ENCODE measurements around the gene LRRC23.
A peak's percentile ranks its signal among the peaks of the same experiment; 100 is the strongest.

The LRRC23 gene

DNA sequence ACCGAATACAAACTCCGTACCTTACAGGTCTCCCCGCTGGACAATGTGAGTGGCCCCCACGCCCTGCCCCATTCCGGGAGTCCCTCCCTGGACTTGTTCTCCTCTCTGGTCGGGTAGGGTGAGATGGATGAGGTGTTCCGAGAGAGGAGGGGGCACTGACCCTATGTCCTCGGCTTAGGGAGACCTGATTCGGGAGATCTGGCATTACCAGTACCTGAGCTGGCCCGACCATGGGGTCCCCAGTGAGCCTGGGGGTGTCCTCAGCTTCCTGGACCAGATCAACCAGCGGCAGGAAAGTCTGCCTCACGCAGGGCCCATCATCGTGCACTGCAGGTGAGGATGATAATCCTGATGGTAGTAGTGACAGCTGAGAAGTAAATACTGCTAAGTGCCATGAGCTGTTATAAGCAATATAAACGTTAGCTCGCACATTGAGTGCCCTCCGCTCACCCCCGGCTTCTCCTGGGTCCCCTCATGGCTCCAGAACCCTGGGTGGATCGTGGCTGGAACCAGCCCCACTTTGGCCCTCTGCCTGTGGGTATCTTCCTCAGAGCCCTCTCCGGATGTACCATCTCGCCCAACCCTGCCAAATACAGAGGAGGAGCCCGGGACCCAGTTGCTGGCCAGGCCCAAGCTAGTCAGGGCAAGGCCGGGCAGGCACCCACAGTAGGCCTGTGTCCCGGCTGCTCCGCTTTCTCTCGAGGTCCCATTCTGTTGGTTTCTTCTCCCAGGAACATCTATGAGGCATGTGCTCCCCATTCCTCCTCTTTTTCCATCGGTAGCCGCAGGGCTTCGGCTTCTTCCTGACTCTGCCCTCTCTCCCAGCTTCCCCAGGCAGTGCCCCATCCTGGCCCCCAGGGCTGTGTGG, 53.4 kb downstream of the LRRC23 start:
- Mint-ChIP-seq H3K36me3 (ENCODE audit: low read depth) (peaks cover 86% of the 10 kb centered on the region), H3K4me3 (peak overlapping the region; percentile 98), H3K4me1 (ENCODE audit: low read depth) (peaks cover 98% of the 10 kb centered on the region), H3K27me3 (no peaks in the 10 kb centered on the region), H3K9me3 (no peaks in the 10 kb centered on the region), H3K27ac (peak overlapping the region; percentile 99)

DNA sequence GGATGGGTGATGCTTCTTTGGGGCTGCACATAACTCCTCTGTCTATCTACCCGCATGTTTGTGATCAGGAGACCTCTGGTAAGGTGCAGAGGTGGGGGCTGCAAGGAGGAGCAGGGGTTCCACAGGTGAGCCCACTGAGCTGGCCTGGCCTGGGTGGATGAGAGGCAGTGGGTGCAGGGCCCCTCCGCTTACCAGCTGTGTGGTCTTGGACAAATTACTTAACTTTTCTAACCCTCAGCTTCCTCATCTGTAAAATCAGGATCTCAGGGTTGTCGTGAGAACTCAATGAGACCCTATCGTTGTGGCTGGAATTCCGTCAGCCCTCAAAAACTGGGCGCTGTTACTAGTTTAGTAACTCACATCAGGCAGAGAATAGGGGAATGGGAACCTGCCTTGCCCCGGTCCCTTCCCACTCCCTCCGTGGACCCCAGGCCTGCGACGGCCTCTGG, 54.0 kb downstream of the LRRC23 start:
- Mint-ChIP-seq H3K27me3 (no peaks in the 10 kb centered on the region), H3K27ac (peak overlapping the region; percentile 99), H3K36me3 (ENCODE audit: low read depth) (peaks cover 80% of the 10 kb centered on the region), H3K4me1 (ENCODE audit: low read depth) (peaks cover 93% of the 10 kb centered on the region), H3K4me3 (peak overlapping the region; percentile 98), H3K9me3 (no peaks in the 10 kb centered on the region)

DNA sequence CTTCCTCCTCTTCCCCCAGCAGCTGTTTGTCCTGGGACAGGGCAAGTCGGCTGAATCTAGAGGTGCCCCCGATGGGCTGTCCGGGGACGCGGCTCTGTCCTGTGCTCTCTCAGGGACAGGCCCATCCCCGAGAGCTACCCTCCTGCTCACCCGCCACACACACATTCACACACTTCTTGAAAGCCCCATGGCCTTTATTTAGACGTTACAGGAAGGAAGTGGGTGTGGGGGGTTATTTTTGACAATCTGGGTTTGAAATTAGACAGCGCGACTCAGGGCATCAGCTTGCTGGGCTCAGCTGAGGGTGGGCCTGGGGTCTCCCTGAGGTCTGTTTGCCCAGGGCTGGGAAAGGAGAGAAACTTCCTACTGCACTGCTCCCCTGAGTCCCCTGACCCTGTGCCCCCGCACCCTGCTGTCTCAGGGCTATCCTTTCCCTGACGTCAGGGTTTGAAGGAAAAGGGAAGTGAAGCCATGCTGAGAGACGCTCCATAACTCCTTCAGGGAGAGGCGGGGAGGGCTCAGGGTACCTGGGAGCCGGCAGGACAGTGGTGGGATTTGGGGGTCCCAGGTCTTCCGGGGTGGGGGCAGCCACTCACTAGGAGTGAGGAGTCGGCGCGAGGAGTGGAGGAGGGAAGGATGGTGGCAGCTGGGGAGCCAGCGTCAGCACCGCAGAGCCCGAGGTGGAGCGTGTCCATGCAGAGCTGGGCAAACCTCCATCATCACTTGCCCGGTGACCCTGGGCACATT, 54.6 kb downstream of the LRRC23 start:
- Mint-ChIP-seq H3K27ac (peak overlapping the region; percentile 99), H3K4me3 (peak overlapping the region; percentile 98), H3K27me3 (no peaks in the 10 kb centered on the region), H3K36me3 (ENCODE audit: low read depth) (peaks cover 76% of the 10 kb centered on the region), H3K4me1 (ENCODE audit: low read depth) (peaks cover 92% of the 10 kb centered on the region), H3K9me3 (no peaks in the 10 kb centered on the region)

DNA sequence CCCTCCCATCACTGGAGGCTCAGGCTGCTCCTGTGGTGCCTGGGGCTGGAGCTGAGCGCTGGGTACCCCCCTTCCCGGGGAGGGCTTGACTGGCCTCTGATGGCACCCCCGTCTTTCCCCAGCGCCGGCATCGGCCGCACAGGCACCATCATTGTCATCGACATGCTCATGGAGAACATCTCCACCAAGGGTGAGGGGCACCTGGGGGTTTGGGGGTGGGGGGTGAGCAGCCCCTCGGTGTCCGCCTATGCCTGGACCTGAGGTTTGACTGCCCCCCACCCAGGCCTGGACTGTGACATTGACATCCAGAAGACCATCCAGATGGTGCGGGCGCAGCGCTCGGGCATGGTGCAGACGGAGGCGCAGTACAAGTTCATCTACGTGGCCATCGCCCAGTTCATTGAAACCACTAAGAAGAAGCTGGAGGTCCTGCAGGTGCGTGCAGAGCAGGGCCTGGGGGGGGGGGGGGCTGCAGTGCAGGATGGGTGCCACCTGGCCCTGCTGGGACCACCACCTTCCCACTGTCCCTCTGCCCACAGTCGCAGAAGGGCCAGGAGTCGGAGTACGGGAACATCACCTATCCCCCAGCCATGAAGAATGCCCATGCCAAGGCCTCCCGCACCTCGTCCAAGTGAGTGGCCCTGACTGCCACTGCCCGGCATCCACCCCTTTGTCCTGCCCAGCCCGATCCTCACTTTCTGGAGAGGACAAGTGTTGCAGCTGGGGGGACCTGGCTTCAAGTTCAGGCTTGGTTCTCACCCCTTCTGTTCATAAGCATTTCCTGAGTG, 55.4 kb downstream of the LRRC23 start:
- no peaks in the 10 kb centered on the region for H3K9me3 Mint-ChIP-seq
- H3K27ac Mint-ChIP-seq = peak overlapping the region; percentile 99
- H3K27me3 Mint-ChIP-seq = no peaks in the 10 kb centered on the region
- H3K36me3 Mint-ChIP-seq (ENCODE audit: low read depth) = peaks cover 72% of the 10 kb centered on the region
- H3K4me1 Mint-ChIP-seq (ENCODE audit: low read depth) = peaks cover 92% of the 10 kb centered on the region
- peak overlapping the region; percentile 98 for H3K4me3 Mint-ChIP-seq

DNA sequence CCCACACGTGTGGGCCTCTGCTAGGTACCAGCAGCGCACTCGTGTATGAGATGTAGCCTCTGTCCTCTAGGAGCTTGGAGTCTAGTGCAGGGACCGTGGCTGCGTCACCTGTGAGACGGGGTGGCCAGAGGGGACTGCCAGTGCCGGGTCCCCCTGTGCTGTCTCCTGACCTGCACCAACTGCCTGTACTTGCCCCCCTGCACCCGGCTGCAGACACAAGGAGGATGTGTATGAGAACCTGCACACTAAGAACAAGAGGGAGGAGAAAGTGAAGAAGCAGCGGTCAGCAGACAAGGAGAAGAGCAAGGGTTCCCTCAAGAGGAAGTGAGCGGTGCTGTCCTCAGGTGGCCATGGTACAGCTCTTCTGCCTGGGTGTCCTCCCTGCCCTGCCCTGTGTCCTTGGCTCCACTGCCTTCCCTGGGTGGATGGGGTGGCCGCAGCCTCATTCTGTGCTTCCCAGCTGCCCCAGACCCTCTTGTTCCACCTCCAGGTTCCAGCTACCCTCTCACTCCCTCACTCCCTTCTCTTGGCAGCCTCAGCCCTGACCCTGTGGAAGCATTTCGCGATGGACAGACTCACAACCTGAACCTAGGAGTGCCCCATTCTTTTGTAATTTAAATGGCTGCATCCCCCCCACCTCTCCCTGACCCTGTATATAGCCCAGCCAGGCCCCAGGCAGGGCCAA, 56.1 kb downstream of the LRRC23 start:
- no peaks in the 10 kb centered on the region for H3K9me3 Mint-ChIP-seq
- H3K27ac Mint-ChIP-seq = peak overlapping the region; percentile 95
- H3K4me3 Mint-ChIP-seq = peak overlapping the region; percentile 98
- peaks cover 92% of the 10 kb centered on the region for H3K4me1 Mint-ChIP-seq (ENCODE audit: low read depth)
- H3K27me3 Mint-ChIP-seq = no peaks in the 10 kb centered on the region
- H3K36me3 Mint-ChIP-seq (ENCODE audit: low read depth) = peaks cover 72% of the 10 kb centered on the region

DNA sequence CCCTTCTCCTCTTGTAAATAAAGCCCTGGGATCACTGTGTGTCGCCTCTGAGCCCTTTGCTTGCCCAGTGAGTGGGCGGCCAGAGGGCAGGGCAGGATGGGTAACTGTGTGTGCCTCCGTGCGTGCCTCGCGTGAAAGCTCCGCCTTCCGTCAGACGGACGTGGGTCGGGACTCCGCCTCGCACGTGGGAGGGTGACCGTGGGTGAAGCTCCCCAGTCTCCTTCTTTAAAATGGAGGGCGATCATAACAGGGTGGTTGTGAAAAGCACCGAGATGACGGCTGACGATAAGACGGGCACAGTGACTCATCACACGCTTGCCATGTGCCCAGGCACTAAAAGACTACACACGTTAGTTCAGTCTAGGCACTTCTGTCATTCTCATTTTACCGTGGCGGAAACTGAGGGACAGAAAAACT, 56.7 kb downstream of the LRRC23 start:
- Mint-ChIP-seq H3K4me1 (ENCODE audit: low read depth) (peaks cover 92% of the 10 kb centered on the region), H3K36me3 (ENCODE audit: low read depth) (peaks cover 72% of the 10 kb centered on the region), H3K27ac (peak overlapping the region; percentile 95), H3K9me3 (no peaks in the 10 kb centered on the region), H3K27me3 (no peaks in the 10 kb centered on the region), H3K4me3 (peak overlapping the region; percentile 98)

DNA sequence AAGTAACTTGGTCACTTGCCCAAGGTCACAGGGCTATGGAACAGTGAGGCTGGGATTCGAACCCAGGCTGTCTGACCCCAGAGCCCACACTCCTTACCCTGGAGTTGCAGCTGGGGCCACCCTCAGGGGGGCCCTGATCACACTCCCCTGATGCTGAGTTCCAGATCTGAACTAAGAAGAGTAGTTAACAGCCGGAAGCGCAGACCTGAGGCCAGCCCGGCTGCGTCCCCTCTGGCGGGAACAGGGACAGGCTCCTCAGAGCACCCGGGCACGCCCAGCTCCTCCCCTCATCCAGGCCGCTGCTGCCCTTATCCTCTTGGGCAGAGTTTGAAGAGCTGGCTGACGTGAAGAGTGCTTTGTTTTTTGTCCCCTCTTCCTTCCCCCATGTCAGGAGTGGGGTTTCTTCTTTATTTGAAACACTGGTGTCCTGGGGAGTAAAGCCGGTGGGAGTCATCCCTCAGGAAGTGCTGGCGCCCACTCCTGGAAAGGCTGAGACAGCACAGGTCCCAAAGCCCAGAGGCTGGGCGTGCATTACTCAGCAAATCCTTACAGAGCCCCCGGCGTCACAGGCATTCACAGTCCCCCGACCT, 57.2 kb downstream of the LRRC23 start:
- H3K4me1 Mint-ChIP-seq (ENCODE audit: low read depth) = peaks cover 92% of the 10 kb centered on the region
- peak overlapping the region; percentile 98 for H3K4me3 Mint-ChIP-seq
- H3K27ac Mint-ChIP-seq = peak overlapping the region; percentile 95
- no peaks in the 10 kb centered on the region for H3K9me3 Mint-ChIP-seq
- peaks cover 71% of the 10 kb centered on the region for H3K36me3 Mint-ChIP-seq (ENCODE audit: low read depth)
- no peaks in the 10 kb centered on the region for H3K27me3 Mint-ChIP-seq

DNA sequence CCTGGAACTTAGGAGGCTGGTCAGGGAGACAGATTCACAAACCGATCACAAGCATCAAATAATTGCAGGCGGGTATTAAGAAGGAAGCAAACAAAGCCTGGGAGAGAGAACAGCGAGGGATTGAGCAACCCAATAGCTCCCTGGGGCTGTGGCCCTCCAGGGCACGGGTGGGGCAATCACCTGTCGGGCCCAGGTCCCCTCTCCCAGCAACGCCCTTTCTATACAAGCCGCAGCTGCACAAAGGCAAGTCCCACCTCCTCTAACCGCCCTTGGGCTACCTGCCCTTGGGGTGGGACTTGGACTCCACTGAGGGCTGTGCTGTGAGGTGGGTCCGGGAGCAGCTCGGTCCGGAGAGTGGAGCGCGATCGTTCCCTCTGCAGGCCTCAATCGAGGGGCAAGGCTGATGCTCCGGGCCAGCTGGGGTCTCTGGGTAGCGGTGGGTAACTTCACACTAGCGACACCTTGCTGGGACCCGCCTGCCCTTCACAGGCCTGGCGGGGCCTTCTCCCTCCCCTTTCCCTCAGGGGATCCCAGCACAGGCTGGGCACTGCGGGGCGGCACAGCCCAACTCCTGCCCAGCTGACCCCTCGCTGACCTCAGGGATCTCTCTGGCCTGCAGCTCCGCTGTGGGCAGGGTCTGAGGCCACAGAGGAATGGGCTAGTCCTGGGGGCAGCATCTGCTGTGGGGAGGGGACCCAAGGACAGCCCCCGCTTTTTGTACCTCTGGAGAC, 57.8 kb downstream of the LRRC23 start:
- no peaks in the 10 kb centered on the region for H3K9me3 Mint-ChIP-seq
- peak overlapping the region; percentile 98 for H3K4me3 Mint-ChIP-seq
- H3K36me3 Mint-ChIP-seq (ENCODE audit: low read depth) = peaks cover 70% of the 10 kb centered on the region
- peak overlapping the region; percentile 95 for H3K27ac Mint-ChIP-seq
- no peaks in the 10 kb centered on the region for H3K27me3 Mint-ChIP-seq
- peaks cover 92% of the 10 kb centered on the region for H3K4me1 Mint-ChIP-seq (ENCODE audit: low read depth)

DNA sequence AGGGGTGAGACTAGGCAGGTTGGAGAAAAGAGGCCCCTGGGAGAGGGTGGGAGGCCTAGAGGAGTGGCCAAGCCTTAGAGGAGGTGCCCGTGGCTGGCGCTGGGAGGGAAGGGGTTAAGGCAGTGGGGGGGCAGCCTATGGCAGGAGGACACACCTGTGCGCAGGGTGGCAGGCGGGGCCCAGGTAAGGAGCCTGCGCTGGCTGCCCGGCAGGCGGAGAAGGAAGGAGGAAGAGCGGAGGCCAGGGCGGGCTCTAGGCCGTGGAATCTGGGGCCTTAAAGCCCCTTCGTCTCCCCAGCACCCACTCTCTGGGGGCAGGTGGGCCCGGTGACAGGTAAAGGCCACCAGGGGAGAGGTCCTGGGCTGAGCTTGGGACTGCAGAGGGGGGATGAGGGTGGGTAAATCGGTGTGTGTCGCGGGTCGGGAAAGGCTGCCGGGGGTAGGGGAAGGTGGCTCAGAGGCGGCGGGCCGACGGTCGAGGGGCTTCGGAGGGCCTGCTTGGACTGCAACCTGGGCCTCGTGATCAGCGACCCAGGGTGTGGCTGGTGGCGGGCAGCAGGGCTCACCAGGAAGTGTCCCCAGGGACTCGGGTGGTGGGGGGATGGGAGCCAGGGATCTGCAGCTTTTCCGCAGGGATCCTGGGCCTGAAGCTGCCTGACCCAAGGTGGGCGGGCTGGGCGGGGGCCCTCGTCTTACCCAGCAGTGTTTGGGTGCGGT, 58.6 kb downstream of the LRRC23 start:
- Mint-ChIP-seq H3K27ac (peak overlapping the region; percentile 95), H3K4me1 (ENCODE audit: low read depth) (peaks cover 92% of the 10 kb centered on the region), H3K27me3 (no peaks in the 10 kb centered on the region), H3K36me3 (ENCODE audit: low read depth) (peaks cover 70% of the 10 kb centered on the region), H3K4me3 (peak overlapping the region; percentile 32), H3K9me3 (no peaks in the 10 kb centered on the region)
